Measurements from ENCODE around the gene DDX55.

Gene DDX55

GRCh38 chr12:123654129-123654701 is 52.3 kb downstream of the DDX55 start:
- in situ Hi-C loops (cut with MboI; ENCODE audit: low sequenced_read_pairs, unreplicated experiment), result no loop called here
- DNase-seq (ENCODE audit: low spot score), result no peak
- TF ChIP-seq CTCF (IDR thresholded peaks at IDR 0.05; ENCODE audit: borderline replicate concordance, control extremely low read depth, extremely low read depth, insufficient read depth, missing control alignments), result no peak

- peak; percentile 52 for DNase-seq (ENCODE audit: low spot score)
- TF ChIP-seq CTCF (IDR thresholded peaks at IDR 0.05; ENCODE audit: borderline replicate concordance, control extremely low read depth, extremely low read depth, insufficient read depth, missing control alignments), result no peak
- in situ Hi-C loops (cut with MboI; ENCODE audit: low sequenced_read_pairs, unreplicated experiment), result no loop called here
Measured at GRCh38 chr12:123655420-123655819, 53.5 kb downstream of the DDX55 start.

DNA sequence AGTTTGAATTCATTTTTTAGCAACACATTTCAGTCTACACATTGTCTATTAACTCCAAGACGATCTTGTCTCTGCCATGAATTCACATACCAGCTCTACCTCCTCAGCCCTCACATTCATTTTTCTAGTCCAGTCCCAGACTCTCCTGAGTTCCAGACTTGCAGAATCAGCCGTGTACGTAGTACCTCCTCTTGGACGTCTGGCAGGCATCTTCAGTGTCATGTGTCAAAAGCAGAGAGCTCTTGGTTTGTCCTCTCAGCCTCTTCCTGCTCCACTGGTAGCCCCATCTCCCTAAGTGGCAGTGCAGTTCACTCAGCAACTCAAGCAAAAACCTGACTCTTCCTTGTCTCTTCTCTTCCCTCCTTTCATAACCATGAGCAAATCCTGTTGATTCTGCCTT is 54.5 kb downstream of the DDX55 start:
- no peak for TF ChIP-seq CTCF (IDR thresholded peaks at IDR 0.05; ENCODE audit: borderline replicate concordance, control extremely low read depth, extremely low read depth, insufficient read depth, missing control alignments)
- in situ Hi-C loops (cut with MboI; ENCODE audit: low sequenced_read_pairs, unreplicated experiment), result no loop called here
- no peak for DNase-seq (ENCODE audit: low spot score)

DNA sequence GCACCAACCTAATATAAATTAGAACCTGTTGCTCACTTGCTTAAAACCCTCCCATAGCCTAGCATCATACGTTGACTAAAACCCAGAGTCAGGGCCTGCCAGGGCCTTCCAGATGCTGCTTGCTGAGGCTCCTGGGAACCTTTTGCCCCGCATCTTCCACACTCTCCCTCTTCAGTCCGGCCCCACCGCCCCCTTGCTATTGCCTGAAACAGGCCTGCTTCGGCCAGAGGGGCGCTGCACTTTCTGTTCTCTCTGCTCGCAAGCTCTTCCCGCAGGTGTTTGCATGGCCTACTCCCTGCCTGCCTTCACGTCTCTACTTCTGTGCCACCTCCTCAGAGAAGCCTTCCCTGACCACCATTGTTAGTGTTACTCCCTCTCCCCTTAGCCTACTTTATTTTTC is 55.3 kb downstream of the DDX55 start:
- TF ChIP-seq CTCF (IDR thresholded peaks at IDR 0.05; ENCODE audit: borderline replicate concordance, control extremely low read depth, extremely low read depth, insufficient read depth, missing control alignments), result no peak
- no peak for DNase-seq (ENCODE audit: low spot score)
- in situ Hi-C loops (cut with MboI; ENCODE audit: low sequenced_read_pairs, unreplicated experiment), result no loop called here

- in situ Hi-C loops (cut with MboI; ENCODE audit: low sequenced_read_pairs, unreplicated experiment), result no loop called here
- peak; percentile 32 for DNase-seq (ENCODE audit: low spot score)
- TF ChIP-seq CTCF (IDR thresholded peaks at IDR 0.05; ENCODE audit: borderline replicate concordance, control extremely low read depth, extremely low read depth, insufficient read depth, missing control alignments), result no peak
Measured at GRCh38 chr12:123659996-123660727, 58.3 kb downstream of the DDX55 start.

- no peak for DNase-seq (ENCODE audit: low spot score)
- in situ Hi-C loops (cut with MboI; ENCODE audit: low sequenced_read_pairs, unreplicated experiment), result no loop called here
- no peak for TF ChIP-seq CTCF (IDR thresholded peaks at IDR 0.05; ENCODE audit: borderline replicate concordance, control extremely low read depth, extremely low read depth, insufficient read depth, missing control alignments)
Measured at GRCh38 chr12:123667771-123668170, 65.9 kb downstream of the DDX55 start.

Measured in GM13976 (cell line).